ENCODE measurements around the gene KAT14.
"Not testable (repeated sequence)": the region's sequence is repeated elsewhere in the genome, so short reads cannot be mapped to it uniquely, and the experiment has no call there.

KAT14 gene

GRCh38 chr20:18137412-18138265, at the start of gene KAT14, which contains the start of gene PET117:
KAT14 (plus strand) TSS chr20:18137863; CDS start chr20:18142661, 4,798 bp downstream.
PET117 (plus strand) TSS chr20:18137863; CDS start chr20:18137956, 93 bp downstream.
- peak; percentile 93 for DNase-seq

DNA sequence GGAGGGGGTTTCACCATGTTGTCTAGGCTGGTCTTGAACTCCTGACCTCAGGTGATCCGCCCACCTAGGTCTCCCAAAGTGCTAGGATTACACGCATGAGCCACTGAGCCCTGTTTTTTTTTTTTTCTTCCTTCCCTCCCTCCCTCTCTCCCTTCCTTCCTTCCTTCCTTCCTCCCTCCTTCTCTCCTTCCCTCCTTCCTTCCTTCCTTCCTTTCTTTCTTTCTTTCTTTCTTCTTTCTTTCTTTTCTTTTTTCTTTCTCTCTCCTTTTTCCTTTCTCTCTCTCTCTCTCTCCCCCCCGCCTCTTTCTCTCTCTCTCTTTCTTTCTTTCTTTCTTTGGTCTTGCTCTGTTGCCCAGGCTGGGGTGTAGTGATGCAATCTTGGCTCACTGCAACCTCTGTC, 49.4 kb upstream of the KAT14 start:
- not testable (repeated sequence) for DNase-seq

- DNase-seq, result not testable (repeated sequence)
Observed at GRCh38 chr20:18088841-18089240, 48.8 kb upstream of the KAT14 start.

- DNase-seq, result no peak
Observed at GRCh38 chr20:18090044-18090443, 47.6 kb upstream of the KAT14 start.

DNA sequence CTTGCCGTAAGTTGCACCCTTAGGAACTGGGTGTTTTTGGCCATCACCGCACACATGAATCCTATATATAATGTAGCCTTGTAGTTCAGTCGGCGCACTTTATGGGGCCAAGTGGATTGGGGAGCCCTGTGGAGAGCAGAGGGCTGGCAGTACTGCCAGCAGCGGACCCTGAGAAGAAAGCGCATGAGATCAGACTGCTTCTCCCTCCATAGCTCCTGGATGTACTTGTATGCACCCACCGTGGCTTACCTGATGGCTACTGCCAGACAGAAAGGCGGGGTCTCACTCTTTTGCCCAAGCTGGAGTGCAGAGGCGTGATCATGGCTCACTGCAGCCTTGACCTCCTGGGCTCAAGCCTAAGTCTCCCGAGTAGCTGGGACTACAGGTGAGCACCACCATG, 47.2 kb upstream of the KAT14 start:
- DNase-seq, result no peak

- no peak for DNase-seq
Observed at GRCh38 chr20:18091623-18092022, 46.0 kb upstream of the KAT14 start.

GRCh38 chr20:18092890-18093289, 44.8 kb upstream of the KAT14 start:
- DNase-seq, result no peak

DNA sequence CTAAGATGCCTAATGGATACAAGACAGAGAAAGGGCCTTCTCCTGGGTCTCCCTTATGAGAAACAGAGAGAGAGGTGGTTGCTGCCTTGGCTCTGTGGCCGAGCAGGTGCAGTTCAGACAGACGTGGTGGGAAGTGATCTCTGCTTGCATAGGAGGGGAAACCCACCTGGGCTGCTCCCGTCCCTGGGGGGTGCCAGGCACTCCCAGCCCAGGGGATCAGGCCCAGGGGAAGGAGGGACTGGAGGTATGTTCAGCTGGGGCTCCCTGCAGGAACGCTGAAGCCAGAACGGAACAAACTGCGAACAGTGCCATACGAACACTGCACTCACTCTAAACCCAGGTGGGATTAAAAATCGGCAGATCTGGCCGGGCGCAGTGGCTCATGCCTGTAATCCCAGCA, 44.3 kb upstream of the KAT14 start:
- no peak for DNase-seq

- no peak for DNase-seq
Observed at GRCh38 chr20:18094191-18094590, 43.5 kb upstream of the KAT14 start.

DNA sequence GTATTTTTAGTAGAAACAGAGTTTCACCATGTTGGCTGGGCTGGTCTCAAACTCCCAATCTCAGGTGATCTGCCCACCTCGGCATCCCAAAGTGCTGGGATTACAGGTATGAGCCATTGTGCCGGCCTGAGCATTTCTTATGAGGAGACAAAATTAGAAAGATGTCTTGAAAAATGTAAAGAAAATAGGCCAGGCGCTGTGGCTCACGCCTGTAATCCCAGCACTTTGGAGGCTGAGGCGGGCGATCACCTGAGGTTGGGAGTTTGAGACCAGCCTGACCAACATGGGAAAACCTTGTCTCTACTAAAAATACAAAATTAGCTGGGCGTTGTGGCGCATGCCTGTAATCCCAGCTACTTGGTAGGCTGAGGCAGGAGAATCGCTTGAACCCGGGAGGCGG, 37.1 kb upstream of the KAT14 start:
- not testable (repeated sequence) for DNase-seq

DNA sequence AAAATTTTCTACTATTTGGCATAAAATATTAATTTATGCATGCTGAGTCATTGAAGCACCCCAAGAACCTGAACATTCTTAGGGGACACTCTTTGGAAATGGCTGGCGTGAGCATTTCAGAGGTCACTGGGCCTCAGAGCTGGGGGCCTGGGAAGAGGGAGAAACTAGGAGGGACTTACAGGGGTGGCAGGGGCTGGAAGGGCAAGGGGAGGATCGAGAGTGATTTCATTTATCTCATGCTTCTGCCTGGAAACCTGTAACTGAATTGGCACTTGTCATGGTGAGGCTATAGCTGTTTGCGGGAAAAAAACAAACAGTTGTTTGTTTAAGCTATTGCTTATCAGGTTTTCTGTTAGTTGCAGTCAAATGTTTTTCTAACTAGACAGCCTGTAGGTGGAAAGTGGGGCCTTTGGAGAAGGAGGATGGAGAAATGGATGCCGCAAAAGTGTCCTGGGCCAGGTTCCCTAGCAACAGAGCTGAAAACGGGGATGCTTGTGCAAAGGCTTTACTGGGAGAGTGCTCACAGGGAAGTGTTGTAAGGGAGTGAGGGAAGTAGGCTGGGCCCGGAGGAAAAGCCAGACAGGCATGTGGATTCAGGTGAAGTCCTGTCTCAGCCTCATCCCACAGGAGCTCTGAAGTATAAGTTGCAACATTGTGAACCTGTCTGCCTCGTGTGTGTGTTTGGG, 36.4 kb upstream of the KAT14 start:
- no peak for DNase-seq

GRCh38 chr20:18103497-18103896, 34.2 kb upstream of the KAT14 start:
- no peak for DNase-seq

- DNase-seq, result no peak
Observed at GRCh38 chr20:18108326-18108725, 29.3 kb upstream of the KAT14 start.

DNA sequence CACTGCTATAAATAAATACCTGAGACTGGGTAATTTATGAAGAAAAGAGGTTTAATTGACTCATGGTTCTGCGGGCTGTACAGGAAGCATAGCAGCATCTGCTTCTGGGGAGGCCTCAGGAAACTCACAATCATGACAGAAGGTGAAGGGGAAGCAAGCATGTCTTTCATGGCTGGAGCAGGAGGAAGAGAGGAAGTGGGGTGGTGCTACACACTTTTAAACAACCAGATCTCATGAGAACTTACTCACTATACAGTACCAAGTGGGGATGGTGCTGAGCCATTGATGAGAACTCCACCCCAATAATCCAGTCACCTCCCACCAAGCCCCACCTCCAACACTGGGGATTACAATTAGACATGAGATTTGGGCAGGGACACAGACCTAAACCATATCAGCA, 9.1 kb upstream of the KAT14 start:
- DNase-seq, result not testable (repeated sequence)

GRCh38 chr20:18132663-18133062, 5.0 kb upstream of the KAT14 start:
- DNase-seq, result no peak

- no peak for DNase-seq
Observed at GRCh38 chr20:18133962-18134361, 3.7 kb upstream of the KAT14 start.

- DNase-seq, result no peak
Observed at GRCh38 chr20:18138266-18138582, 561 bp downstream of the KAT14 start.

- DNase-seq, result no peak
Observed at GRCh38 chr20:18138639-18139583, 1.2 kb downstream of the KAT14 start.

GRCh38 chr20:18139832-18140231, 2.2 kb downstream of the KAT14 start:
- no peak for DNase-seq

DNA sequence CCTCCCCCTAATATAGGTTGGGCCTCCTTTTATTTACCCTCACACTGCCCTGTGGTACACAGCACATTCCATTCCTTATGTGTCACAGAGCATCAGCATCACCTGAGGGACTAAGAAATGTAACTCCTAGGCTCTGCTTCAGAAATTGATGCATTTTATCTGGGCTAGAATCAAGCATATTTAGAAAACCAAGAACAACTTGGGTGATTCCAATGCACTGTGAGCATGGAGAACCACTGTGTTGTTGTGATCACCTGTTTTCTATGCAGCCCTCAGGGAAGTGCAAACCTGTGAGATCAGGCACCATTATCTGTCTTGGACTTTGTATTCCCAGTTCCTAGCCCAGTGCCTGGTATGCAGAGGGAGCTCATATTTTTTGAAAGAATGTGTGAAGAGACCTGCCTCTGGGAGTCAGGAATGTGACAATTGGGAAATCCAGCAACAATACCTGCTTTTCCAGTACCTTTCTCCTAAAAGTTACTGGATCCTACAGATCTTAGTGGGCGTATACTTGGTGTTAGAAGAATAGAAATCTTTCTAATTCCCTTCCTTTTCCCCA, 7.0 kb downstream of the KAT14 start:
- no peak for DNase-seq

DNA sequence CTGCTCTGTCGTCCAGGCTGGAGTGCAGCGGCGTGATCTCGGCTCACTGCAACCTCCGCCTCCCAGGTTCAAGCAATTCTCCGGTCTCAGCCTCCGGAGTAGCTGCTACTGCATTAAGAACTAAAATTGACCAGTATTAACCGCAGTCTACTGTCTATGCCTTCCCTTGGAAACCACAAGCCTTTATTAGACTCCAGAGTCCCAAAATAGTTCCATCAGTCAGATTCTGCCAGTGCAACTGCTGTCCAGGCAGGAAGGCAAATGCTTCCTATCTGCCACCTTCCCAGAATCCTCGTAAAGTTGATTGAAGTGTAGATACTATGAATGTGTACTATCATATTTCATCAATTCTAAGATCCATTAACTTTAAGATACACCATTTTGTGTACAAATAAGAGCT, 16.7 kb downstream of the KAT14 start:
- no peak for DNase-seq

- DNase-seq, result no peak
Observed at GRCh38 chr20:18156045-18156444, 18.4 kb downstream of the KAT14 start.

GRCh38 chr20:18164356-18164755, 26.7 kb downstream of the KAT14 start:
- no peak for DNase-seq
